HEK293 (cell line): ENCODE data around the gene SPRY1.
A peak's percentile ranks its signal among the peaks of the same experiment; 100 is the strongest.

Experiments used
- GLIS1 ChIP-seq: fragments of 450-650 bp; formaldehyde crosslinking; IDR thresholded peaks from 2 replicates; pipeline ENCODE4 v1.5.1; 2016; ENCODE audit warnings: missing biosample characterization, missing genetic modification characterization
- KLF8 ChIP-seq: fragments of 450-650 bp; formaldehyde crosslinking; IDR thresholded peaks from 2 replicates; pipeline ENCODE4 v1.5.1; 2016; ENCODE audit warnings: missing biosample characterization, missing genetic modification characterization
- MZF1 ChIP-seq: fragments of 450-650 bp; formaldehyde crosslinking; IDR thresholded peaks from 2 replicates; pipeline ENCODE4 v1.5.1; 2017; ENCODE audit warnings: missing biosample characterization, missing genetic modification characterization, borderline replicate concordance
- OSR2 ChIP-seq: fragments of 450-650 bp; formaldehyde crosslinking; IDR thresholded peaks from 2 replicates; pipeline ENCODE4 v1.5.1; 2016; ENCODE audit warnings: missing biosample characterization, missing genetic modification characterization
- PRDM1 ChIP-seq: fragments of 450-650 bp; formaldehyde crosslinking; IDR thresholded peaks from 2 replicates; pipeline ENCODE4; 2016; ENCODE audit warnings: missing biosample characterization, missing genetic modification characterization
- SP7 ChIP-seq: fragments of 450-650 bp; formaldehyde crosslinking; IDR thresholded peaks from 2 replicates; pipeline ENCODE4 v1.5.1; 2016; ENCODE audit warnings: missing biosample characterization, missing genetic modification characterization
- WT1 ChIP-seq: fragments of 450-650 bp; formaldehyde crosslinking; IDR thresholded peaks from 2 replicates; pipeline ENCODE4 v1.5.1; 2016; ENCODE audit warnings: missing biosample characterization, missing genetic modification characterization
- ZBTB20 ChIP-seq: fragments of 450-650 bp; formaldehyde crosslinking; IDR thresholded peaks from 2 replicates; pipeline ENCODE4 v1.5.1; 2016; ENCODE audit warnings: missing biosample characterization, missing genetic modification characterization
- ZBTB8A ChIP-seq: fragments of 450-650 bp; formaldehyde crosslinking; IDR thresholded peaks from 2 replicates; pipeline ENCODE4 v1.5.1; 2016; ENCODE audit warnings: missing biosample characterization, missing genetic modification characterization
- ZEB2 ChIP-seq: fragments of 450-650 bp; formaldehyde crosslinking; IDR thresholded peaks from 2 replicates; pipeline ENCODE4 v1.5.1; 2016; ENCODE audit warnings: missing biosample characterization, missing genetic modification characterization
- ZFP69B ChIP-seq: fragments of 450-650 bp; formaldehyde crosslinking; IDR thresholded peaks from 2 replicates; pipeline ENCODE4 v1.5.1; 2016; ENCODE audit warnings: missing biosample characterization, missing genetic modification characterization
- ZNF10 ChIP-seq: fragments of 450-650 bp; formaldehyde crosslinking; IDR thresholded peaks from 2 replicates; pipeline ENCODE4 v1.5.1; 2017; ENCODE audit warnings: missing biosample characterization, missing genetic modification characterization
- ZNF2 ChIP-seq: fragments of 450-650 bp; formaldehyde crosslinking; IDR thresholded peaks from 2 replicates; pipeline ENCODE4 v1.5.1; 2016; ENCODE audit warnings: missing biosample characterization, missing genetic modification characterization
- ZNF23 ChIP-seq: fragments of 450-650 bp; formaldehyde crosslinking; IDR thresholded peaks from 2 replicates; pipeline ENCODE4 v1.5.1; 2016; ENCODE audit warnings: missing biosample characterization, missing genetic modification characterization, borderline replicate concordance
- ZNF274 ChIP-seq, 2 experiments: fragments of 200-500 bp in 1 of 2; fragments of 450-650 bp in 1 of 2; sonication (Bioruptor generic) in 1 of 2; formaldehyde crosslinking in 1 of 2; IDR thresholded peaks; 2 replicates each; pipeline versions ENCODE4 v1.5.1 to v1.6.1; 2014 to 2016; ENCODE audit warnings: borderline replicate concordance in 1 of 2, inconsistent platforms in 1 of 2, low read length in 1 of 2, missing biosample characterization in 1 of 2, missing genetic modification characterization in 1 of 2
- ZNF311 ChIP-seq: fragments of 450-650 bp; formaldehyde crosslinking; IDR thresholded peaks from 2 replicates; pipeline ENCODE4 v1.5.1; 2017; ENCODE audit warnings: missing biosample characterization, missing genetic modification characterization, borderline replicate concordance
- ZNF391 ChIP-seq: fragments of 450-650 bp; formaldehyde crosslinking; IDR thresholded peaks from 2 replicates; pipeline ENCODE4 v1.5.1; 2016; ENCODE audit warnings: low read depth, missing biosample characterization, missing genetic modification characterization, borderline replicate concordance
- ZNF394 ChIP-seq: fragments of 450-650 bp; formaldehyde crosslinking; IDR thresholded peaks from 2 replicates; pipeline ENCODE4 v1.5.1; 2016; ENCODE audit warnings: missing biosample characterization, missing genetic modification characterization, mild to moderate bottlenecking, moderate library complexity, borderline replicate concordance
- ZNF501 ChIP-seq: fragments of 450-650 bp; formaldehyde crosslinking; IDR thresholded peaks from 2 replicates; pipeline ENCODE4 v1.5.1; 2016; ENCODE audit warnings: missing biosample characterization, missing genetic modification characterization
- ZNF629 ChIP-seq: fragments of 450-650 bp; formaldehyde crosslinking; IDR thresholded peaks from 2 replicates; pipeline ENCODE4 v1.5.1; 2017; ENCODE audit warnings: missing biosample characterization, missing genetic modification characterization
- ZNF701 ChIP-seq: fragments of 450-650 bp; formaldehyde crosslinking; IDR thresholded peaks from 2 replicates; pipeline ENCODE4 v1.5.1; 2016; ENCODE audit warnings: missing biosample characterization, missing genetic modification characterization
- ZSCAN23 ChIP-seq: fragments of 450-650 bp; formaldehyde crosslinking; IDR thresholded peaks from 2 replicates; pipeline ENCODE4 v1.5.1; 2016; ENCODE audit warnings: missing biosample characterization, missing genetic modification characterization
- TF ChIP-seq, protein P1 (sequence below): fragments of 450-650 bp; formaldehyde crosslinking; IDR thresholded peaks from 2 replicates; pipeline ENCODE4 v1.5.1; 2016; ENCODE audit warnings: missing biosample characterization, missing genetic modification characterization
- TF ChIP-seq, protein P2 (sequence below): fragments of 450-650 bp; formaldehyde crosslinking; IDR thresholded peaks from 2 replicates; pipeline ENCODE4 v1.5.1; 2016; ENCODE audit warnings: missing biosample characterization, missing genetic modification characterization
- TF ChIP-seq, protein P3 (sequence below): fragments of 450-650 bp; formaldehyde crosslinking; IDR thresholded peaks from 2 replicates; pipeline ENCODE4 v1.5.1; 2016; ENCODE audit warnings: missing biosample characterization, missing genetic modification characterization
- TF ChIP-seq, protein P4 (sequence below): fragments of 450-650 bp; formaldehyde crosslinking; IDR thresholded peaks from 2 replicates; pipeline ENCODE4 v1.5.1; 2016; ENCODE audit warnings: missing biosample characterization, missing genetic modification characterization
- TF ChIP-seq, protein P5 (sequence below): fragments of 450-650 bp; formaldehyde crosslinking; IDR thresholded peaks from 2 replicates; pipeline ENCODE4 v1.5.1; 2017; ENCODE audit warnings: missing biosample characterization, mild to moderate bottlenecking, missing genetic modification characterization, moderate library complexity
- TF ChIP-seq, protein P6 (sequence below): fragments of 450-650 bp; formaldehyde crosslinking; IDR thresholded peaks from 2 replicates; pipeline ENCODE4 v1.5.1; 2016; ENCODE audit warnings: missing biosample characterization, missing genetic modification characterization

The SPRY1 gene

DNA sequence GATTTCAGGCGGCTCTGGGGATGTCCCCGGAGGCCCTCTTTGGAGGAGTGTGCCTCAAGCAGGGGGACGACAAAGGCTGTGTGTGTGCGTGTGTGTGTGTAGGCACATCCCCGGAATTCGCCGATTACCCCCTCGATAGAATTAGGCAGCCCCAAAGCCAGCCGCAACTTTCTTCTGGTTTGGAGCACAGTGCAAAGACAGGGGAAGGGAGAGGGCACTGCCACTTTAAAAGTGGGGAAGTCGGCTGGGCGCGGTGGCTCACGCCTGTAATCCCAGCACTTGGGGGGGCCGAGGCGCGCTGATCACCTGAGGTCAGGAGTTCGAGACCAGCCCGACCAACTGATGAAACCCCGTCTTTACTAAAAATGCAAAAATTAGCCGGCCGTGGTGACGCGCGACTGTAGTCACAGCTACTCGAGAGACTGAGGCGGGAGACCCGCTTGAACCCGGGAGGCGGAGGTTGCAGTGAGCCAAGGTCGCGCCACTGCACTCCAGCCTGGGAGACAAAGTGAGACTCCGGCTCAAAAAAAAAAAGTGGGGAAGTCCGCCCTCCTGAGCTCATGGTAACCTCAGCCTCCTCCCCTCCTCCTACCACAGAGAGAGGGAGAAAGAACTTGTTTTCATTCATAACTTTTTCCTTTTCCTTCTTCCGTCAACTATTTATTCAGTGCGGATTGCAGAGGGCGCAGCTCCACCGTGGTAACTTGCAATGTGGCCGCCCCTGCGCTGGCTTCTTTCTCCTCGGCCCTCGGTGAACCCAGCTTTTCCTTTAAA lies 2.4 kb downstream of the SPRY1 start (continued):
- TF ChIP-seq, protein P1, sequence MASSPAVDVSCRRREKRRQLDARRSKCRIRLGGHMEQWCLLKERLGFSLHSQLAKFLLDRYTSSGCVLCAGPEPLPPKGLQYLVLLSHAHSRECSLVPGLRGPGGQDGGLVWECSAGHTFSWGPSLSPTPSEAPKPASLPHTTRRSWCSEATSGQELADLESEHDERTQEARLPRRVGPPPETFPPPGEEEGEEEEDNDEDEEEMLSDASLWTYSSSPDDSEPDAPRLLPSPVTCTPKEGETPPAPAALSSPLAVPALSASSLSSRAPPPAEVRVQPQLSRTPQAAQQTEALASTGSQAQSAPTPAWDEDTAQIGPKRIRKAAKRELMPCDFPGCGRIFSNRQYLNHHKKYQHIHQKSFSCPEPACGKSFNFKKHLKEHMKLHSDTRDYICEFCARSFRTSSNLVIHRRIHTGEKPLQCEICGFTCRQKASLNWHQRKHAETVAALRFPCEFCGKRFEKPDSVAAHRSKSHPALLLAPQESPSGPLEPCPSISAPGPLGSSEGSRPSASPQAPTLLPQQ (tag by site-specific recombination), result peak; percentile 80
- TF ChIP-seq ZNF311 (tag by site-specific recombination), result no peak
- peak; percentile 66; the same call in 1 of the 2 replicates for TF ChIP-seq KLF8 (tag by site-specific recombination)
- TF ChIP-seq WT1 (tag by site-specific recombination), result no peak
- peak; percentile 43; the same call in 1 of the 2 replicates for TF ChIP-seq PRDM1 (tag by site-specific recombination)
- peak; percentile 80 for TF ChIP-seq ZNF10 (tag by site-specific recombination)
- TF ChIP-seq ZNF394 (tag by site-specific recombination), result 0 out of 2 replicates have a peak, but pooled peaks have one; percentile 27
- TF ChIP-seq ZNF629, result no peak
- TF ChIP-seq ZNF701 (tag by site-specific recombination), result no peak
- TF ChIP-seq MZF1, result peak; percentile 92
- TF ChIP-seq ZNF391 (tag by site-specific recombination), result no peak
- TF ChIP-seq OSR2, result no peak
- peak; percentile 49; the same call in 1 of the 2 replicates for TF ChIP-seq ZNF501 (tag by site-specific recombination)
- no peak for TF ChIP-seq ZNF2 (tag by site-specific recombination)
- TF ChIP-seq ZBTB20 (tag by site-specific recombination), result peak; percentile 44
- TF ChIP-seq, protein P2, sequence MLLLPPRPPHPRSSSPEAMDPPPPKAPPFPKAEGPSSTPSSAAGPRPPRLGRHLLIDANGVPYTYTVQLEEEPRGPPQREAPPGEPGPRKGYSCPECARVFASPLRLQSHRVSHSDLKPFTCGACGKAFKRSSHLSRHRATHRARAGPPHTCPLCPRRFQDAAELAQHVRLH (tag by site-specific recombination), result peak; percentile 62
- peak; percentile 57 for TF ChIP-seq ZEB2 (tag by site-specific recombination)
- TF ChIP-seq, protein P3, sequence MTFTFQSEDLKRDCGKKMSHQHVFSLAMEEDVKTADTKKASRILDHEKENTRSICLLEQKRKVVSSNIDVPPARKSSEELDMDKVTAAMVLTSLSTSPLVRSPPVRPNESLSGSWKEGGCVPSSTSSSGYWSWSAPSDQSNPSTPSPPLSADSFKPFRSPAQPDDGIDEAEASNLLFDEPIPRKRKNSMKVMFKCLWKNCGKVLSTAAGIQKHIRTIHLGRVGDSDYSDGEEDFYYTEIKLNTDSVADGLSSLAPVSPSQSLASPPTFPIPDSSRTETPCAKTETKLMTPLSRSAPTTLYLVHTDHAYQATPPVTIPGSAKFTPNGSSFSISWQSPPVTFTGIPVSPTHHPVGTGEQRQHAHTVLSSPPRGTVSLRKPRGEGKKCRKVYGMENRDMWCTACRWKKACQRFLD (tag by site-specific recombination), result no peak
- TF ChIP-seq, protein P4, sequence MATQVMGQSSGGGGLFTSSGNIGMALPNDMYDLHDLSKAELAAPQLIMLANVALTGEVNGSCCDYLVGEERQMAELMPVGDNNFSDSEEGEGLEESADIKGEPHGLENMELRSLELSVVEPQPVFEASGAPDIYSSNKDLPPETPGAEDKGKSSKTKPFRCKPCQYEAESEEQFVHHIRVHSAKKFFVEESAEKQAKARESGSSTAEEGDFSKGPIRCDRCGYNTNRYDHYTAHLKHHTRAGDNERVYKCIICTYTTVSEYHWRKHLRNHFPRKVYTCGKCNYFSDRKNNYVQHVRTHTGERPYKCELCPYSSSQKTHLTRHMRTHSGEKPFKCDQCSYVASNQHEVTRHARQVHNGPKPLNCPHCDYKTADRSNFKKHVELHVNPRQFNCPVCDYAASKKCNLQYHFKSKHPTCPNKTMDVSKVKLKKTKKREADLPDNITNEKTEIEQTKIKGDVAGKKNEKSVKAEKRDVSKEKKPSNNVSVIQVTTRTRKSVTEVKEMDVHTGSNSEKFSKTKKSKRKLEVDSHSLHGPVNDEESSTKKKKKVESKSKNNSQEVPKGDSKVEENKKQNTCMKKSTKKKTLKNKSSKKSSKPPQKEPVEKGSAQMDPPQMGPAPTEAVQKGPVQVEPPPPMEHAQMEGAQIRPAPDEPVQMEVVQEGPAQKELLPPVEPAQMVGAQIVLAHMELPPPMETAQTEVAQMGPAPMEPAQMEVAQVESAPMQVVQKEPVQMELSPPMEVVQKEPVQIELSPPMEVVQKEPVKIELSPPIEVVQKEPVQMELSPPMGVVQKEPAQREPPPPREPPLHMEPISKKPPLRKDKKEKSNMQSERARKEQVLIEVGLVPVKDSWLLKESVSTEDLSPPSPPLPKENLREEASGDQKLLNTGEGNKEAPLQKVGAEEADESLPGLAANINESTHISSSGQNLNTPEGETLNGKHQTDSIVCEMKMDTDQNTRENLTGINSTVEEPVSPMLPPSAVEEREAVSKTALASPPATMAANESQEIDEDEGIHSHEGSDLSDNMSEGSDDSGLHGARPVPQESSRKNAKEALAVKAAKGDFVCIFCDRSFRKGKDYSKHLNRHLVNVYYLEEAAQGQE (tag by site-specific recombination), result no peak
- no peak for TF ChIP-seq ZSCAN23 (tag by site-specific recombination)
- peak; percentile 90 for TF ChIP-seq ZBTB8A (tag by site-specific recombination)
- 0 out of 2 replicates have a peak, but pooled peaks have one; percentile 45 for TF ChIP-seq ZFP69B
- TF ChIP-seq SP7, result peak; percentile 53; the same call in 1 of the 2 replicates
- TF ChIP-seq GLIS1 (tag by site-specific recombination), result peak; percentile 77
- TF ChIP-seq, protein P5, sequence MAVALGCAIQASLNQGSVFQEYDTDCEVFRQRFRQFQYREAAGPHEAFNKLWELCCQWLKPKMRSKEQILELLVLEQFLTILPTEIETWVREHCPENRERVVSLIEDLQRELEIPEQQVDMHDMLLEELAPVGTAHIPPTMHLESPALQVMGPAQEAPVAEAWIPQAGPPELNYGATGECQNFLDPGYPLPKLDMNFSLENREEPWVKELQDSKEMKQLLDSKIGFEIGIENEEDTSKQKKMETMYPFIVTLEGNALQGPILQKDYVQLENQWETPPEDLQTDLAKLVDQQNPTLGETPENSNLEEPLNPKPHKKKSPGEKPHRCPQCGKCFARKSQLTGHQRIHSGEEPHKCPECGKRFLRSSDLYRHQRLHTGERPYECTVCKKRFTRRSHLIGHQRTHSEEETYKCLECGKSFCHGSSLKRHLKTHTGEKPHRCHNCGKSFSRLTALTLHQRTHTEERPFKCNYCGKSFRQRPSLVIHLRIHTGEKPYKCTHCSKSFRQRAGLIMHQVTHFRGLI (tag by site-specific recombination), result peak; percentile 74
- TF ChIP-seq, protein P6, sequence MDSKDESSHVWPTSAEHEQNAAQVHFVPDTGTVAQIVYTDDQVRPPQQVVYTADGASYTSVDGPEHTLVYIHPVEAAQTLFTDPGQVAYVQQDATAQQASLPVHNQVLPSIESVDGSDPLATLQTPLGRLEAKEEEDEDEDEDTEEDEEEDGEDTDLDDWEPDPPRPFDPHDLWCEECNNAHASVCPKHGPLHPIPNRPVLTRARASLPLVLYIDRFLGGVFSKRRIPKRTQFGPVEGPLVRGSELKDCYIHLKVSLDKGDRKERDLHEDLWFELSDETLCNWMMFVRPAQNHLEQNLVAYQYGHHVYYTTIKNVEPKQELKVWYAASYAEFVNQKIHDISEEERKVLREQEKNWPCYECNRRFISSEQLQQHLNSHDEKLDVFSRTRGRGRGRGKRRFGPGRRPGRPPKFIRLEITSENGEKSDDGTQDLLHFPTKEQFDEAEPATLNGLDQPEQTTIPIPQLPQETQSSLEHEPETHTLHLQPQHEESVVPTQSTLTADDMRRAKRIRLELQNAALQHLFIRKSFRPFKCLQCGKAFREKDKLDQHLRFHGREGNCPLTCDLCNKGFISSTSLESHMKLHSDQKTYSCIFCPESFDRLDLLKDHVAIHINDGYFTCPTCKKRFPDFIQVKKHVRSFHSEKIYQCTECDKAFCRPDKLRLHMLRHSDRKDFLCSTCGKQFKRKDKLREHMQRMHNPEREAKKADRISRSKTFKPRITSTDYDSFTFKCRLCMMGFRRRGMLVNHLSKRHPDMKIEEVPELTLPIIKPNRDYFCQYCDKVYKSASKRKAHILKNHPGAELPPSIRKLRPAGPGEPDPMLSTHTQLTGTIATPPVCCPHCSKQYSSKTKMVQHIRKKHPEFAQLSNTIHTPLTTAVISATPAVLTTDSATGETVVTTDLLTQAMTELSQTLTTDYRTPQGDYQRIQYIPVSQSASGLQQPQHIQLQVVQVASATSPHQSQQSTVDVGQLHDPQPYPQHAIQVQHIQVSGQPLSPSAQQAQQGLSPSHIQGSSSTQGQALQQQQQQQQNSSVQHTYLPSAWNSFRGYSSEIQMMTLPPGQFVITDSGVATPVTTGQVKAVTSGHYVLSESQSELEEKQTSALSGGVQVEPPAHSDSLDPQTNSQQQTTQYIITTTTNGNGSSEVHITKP (tag by site-specific recombination), result peak; percentile 99
- TF ChIP-seq ZNF23, result no peak
- TF ChIP-seq ZNF274 (IDR thresholded peaks at IDR 0.05; ENCODE audit: low read length), result no peak
- no peak for TF ChIP-seq ZNF274 (tag by site-specific recombination; IDR thresholded peaks at IDR 0.05; ENCODE audit: borderline replicate concordance)
